Measurements from ENCODE around the gene SMAD7.

The SMAD7 gene

DNA sequence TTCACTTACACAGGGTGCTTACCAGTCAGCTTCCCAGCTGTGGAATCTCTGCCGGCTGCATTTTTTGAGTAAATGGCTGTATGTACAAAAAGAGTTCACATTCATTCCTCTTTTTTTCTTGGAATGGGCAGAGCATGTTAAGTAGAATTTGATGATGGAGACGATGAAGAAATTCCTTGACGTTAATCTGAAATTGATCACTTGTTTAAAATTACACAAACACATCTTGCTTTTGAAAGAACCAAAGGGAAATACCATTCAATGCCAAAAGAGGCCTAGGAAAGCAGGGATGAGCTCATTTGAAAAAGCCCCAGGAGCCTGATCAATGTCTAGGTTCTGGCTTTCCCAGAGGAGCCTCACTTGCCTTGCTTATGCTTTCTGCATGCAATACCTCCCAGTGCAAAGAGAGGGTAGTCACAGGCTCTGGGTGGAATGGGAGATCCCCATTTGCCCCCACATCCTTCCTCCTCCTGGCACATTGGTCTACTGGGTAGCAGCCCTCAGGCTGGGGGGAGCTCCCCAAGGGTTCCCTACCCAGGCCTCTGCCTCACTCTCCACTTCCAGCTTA, 12.3 kb upstream of the SMAD7 start:
- TF ChIP-seq TAF1 (IDR thresholded peaks at IDR 0.05; ENCODE audit: borderline replicate concordance, insufficient read depth, low read length) (no peak), SIN3A (IDR thresholded peaks at IDR 0.05; ENCODE audit: borderline replicate concordance, insufficient read depth, low read length) (no peak)

DNA sequence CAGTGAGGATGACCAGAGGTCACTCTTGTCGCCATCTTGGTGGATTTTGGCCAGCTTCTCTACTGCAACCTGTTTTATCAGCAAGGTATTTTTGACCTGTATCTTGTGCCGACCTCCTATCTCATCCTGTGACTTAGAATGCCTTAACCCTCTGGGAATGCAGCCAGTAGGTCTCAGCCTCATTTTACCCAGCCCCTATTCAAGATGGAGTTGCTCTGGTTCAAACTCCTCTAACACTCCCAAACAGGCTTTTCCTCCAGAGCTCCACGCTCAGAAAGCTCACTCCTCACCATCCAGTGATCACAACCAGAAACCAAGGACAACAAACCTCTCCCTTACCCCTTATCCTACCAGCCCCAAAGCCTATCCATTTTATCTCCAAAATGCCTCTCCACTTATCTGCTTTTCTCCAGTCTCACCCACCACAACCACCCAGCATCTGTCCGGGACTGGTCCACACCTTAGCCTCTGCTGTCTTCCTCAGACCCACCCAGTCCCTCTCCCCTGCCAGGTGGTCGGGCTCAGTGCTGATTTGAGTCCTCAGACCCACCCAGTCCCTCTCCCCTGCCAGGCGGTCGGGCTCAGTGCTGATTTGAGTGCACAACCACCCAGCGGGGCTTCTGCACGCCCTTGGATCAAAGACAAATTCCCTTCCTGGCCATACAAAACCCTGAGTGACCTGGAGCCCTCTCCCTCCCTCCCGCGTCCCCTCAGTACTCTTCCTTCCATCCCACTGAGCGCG, 11.7 kb upstream of the SMAD7 start:
- TF ChIP-seq SIN3A (IDR thresholded peaks at IDR 0.05; ENCODE audit: borderline replicate concordance, insufficient read depth, low read length) (no peak), POLR2AphosphoS5 (IDR thresholded peaks at IDR 0.05; ENCODE audit: low read depth, low read length) (no peak), TAF1 (IDR thresholded peaks at IDR 0.05; ENCODE audit: borderline replicate concordance, insufficient read depth, low read length) (no peak), FOXP2 (optimal IDR thresholded peaks at IDR 0.05; ENCODE audit: borderline replicate concordance, extremely low read depth, extremely low read length, insufficient read depth) (no peak)
- TF ChIP-seq, protein P1, sequence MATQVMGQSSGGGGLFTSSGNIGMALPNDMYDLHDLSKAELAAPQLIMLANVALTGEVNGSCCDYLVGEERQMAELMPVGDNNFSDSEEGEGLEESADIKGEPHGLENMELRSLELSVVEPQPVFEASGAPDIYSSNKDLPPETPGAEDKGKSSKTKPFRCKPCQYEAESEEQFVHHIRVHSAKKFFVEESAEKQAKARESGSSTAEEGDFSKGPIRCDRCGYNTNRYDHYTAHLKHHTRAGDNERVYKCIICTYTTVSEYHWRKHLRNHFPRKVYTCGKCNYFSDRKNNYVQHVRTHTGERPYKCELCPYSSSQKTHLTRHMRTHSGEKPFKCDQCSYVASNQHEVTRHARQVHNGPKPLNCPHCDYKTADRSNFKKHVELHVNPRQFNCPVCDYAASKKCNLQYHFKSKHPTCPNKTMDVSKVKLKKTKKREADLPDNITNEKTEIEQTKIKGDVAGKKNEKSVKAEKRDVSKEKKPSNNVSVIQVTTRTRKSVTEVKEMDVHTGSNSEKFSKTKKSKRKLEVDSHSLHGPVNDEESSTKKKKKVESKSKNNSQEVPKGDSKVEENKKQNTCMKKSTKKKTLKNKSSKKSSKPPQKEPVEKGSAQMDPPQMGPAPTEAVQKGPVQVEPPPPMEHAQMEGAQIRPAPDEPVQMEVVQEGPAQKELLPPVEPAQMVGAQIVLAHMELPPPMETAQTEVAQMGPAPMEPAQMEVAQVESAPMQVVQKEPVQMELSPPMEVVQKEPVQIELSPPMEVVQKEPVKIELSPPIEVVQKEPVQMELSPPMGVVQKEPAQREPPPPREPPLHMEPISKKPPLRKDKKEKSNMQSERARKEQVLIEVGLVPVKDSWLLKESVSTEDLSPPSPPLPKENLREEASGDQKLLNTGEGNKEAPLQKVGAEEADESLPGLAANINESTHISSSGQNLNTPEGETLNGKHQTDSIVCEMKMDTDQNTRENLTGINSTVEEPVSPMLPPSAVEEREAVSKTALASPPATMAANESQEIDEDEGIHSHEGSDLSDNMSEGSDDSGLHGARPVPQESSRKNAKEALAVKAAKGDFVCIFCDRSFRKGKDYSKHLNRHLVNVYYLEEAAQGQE (IDR thresholded peaks at IDR 0.05; ENCODE audit: insufficient read depth in 1 of 2, low read depth in 2 of 2, low read length in 2 of 2) = no peak

DNA sequence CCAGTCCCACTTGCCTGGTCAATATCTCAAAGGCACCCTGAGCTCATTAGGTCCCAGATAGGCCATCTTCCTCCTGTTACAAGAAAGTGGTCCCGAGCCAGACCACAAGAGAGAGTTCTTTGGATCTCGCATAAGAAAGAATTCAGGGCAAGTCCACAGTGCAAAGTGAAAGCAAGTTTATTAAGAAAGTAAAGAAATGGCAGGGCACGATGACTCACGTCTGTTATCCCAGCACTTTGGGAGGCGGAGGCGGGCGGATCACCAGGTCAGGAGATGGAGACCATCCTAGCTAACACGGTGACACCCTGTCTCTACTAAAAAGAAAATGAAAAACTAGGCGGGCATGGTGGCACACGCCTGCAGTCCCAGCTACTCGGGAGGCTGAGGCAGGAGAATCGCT, 10.8 kb upstream of the SMAD7 start:
- TF ChIP-seq TAF1 (IDR thresholded peaks at IDR 0.05; ENCODE audit: borderline replicate concordance, insufficient read depth, low read length) = no peak
- TF ChIP-seq SIN3A (IDR thresholded peaks at IDR 0.05; ENCODE audit: borderline replicate concordance, insufficient read depth, low read length) = no peak
- TF ChIP-seq, protein P1 (IDR thresholded peaks at IDR 0.05; ENCODE audit: insufficient read depth in 1 of 2, low read depth in 2 of 2, low read length in 2 of 2) = no peak
- no peak for TF ChIP-seq POLR2AphosphoS5 (IDR thresholded peaks at IDR 0.05; ENCODE audit: low read depth, low read length)
- no peak for TF ChIP-seq FOXP2 (optimal IDR thresholded peaks at IDR 0.05; ENCODE audit: borderline replicate concordance, extremely low read depth, extremely low read length, insufficient read depth)

DNA sequence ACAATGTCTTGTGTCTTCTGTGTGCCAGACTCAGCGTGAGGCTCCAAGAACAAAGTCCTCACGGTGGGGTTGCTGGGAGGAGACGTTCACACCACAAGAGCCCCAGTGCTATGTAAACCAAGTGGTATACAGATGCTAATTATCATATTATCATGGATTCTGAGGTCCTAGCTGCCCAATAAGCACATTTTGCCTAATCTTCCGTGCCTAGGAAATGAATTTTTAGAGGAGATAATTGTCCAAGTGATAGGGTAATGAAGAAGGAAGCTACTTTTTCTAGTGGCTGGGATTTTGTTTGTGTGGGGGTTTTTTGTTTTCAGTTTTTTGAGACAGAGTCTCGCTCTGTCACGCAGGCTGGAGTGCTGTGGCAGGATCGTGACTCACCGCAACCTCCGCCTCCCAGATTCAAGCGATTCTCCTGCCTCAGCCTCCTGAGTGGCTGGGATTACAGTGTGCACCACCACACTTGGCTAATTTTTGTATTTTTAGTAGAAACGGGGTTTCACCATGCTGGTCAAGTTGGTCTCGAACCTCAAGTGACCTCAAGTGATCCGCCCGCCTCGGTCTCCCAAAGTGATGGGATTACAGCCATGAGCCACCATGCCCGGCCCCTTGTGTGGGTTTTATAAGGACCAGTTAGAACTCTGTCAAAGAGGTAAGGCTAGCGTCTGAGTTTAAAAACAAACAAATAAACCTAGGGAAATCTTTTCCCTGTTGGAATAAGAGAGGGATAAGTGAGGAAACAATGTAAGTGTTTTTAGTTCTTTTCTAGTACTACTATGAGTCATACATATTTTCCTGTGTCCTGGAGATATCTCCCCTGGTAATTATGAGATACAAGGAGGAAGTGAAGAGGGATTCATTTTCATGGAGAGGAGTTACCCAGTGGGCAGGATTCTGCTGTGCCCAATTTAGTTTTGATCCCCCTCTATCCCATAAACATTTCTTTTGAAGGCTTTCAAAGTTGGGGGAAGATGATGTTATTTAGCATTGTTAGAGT, 9.5 kb upstream of the SMAD7 start:
- TF ChIP-seq POLR2AphosphoS5 (IDR thresholded peaks at IDR 0.05; ENCODE audit: low read depth, low read length) (no peak), TAF1 (IDR thresholded peaks at IDR 0.05; ENCODE audit: borderline replicate concordance, insufficient read depth, low read length) (no peak), FOXP2 (optimal IDR thresholded peaks at IDR 0.05; ENCODE audit: borderline replicate concordance, extremely low read depth, extremely low read length, insufficient read depth) (no peak), SIN3A (IDR thresholded peaks at IDR 0.05; ENCODE audit: borderline replicate concordance, insufficient read depth, low read length) (no peak)
- TF ChIP-seq, protein P1 (IDR thresholded peaks at IDR 0.05; ENCODE audit: insufficient read depth in 1 of 2, low read depth in 2 of 2, low read length in 2 of 2) = no peak

DNA sequence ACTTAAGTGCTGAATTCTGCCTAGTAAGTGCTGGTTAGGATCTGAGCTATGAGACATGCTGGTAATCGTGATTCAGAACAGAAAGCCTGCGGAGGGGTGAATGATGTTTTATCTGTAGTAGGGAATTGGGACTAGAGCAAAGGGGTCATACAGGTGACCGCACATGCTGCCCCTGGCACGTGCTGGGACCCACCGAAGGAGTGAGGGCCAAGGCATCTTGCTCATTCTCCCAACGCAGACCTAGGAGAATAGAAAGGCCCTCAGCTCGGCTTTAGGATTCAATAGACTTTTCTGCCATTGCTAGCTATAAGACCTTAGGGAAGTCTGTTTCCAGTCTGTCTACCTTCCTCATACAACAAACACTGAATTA, 8.8 kb upstream of the SMAD7 start:
- TF ChIP-seq FOXP2 (optimal IDR thresholded peaks at IDR 0.05; ENCODE audit: borderline replicate concordance, extremely low read depth, extremely low read length, insufficient read depth) = no peak
- TF ChIP-seq TAF1 (IDR thresholded peaks at IDR 0.05; ENCODE audit: borderline replicate concordance, insufficient read depth, low read length) = no peak
- no peak for TF ChIP-seq SIN3A (IDR thresholded peaks at IDR 0.05; ENCODE audit: borderline replicate concordance, insufficient read depth, low read length)
- no peak for TF ChIP-seq POLR2AphosphoS5 (IDR thresholded peaks at IDR 0.05; ENCODE audit: low read depth, low read length)
- TF ChIP-seq, protein P1 (IDR thresholded peaks at IDR 0.05; ENCODE audit: insufficient read depth in 1 of 2, low read depth in 2 of 2, low read length in 2 of 2) = no peak
